HG02852 (cell line): ENCODE results near the gene RPRD1B.

Source experiments
- ATAC-seq: cut with Tn5 transposase; IDR thresholded peaks from one replicate; pipeline ENCODE4 v1.9.1; 2021; ENCODE audit warnings: mild to moderate bottlenecking, moderate library complexity; ENCODE audit not compliant: unreplicated experiment

Gene RPRD1B

DNA sequence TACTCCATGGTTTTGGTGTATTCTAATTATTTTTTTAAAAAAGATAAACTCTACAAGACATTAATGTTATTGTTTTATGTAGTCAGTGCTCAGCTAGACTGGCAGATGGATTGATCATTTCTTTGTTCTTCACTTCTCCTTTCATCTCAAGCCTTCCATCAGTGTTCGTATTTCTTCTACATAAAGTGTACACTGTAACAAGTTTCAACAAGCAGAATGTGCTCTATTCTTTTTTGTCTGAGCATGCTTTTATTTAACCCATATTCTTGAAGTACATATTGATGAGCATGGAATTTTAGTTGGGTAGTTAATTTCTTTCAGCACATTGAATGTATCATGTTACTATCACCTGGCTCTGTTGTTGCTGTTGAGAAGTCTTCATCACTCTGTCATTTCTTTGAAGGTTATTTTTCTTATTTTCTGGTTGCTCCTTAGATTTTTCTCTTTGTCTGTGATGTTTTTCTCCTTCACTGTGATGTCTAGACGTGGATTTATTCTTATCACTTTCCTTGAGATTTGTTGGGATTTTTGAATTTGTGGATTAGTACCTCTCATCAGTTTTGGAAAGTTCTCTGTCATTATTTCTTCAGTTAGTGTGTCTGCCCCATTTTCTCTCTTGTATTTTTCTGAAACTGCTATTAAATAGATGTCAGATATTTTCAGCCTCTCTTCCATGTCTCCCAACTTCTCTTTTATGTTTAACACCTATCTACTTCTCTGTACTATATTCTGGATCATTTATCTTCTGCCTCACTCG is 83.0 kb downstream of the RPRD1B start:
- ATAC-seq: no peak

GRCh38 chr20:38117205-38117604 is 83.7 kb downstream of the RPRD1B start:
- ATAC-seq: no peak

DNA sequence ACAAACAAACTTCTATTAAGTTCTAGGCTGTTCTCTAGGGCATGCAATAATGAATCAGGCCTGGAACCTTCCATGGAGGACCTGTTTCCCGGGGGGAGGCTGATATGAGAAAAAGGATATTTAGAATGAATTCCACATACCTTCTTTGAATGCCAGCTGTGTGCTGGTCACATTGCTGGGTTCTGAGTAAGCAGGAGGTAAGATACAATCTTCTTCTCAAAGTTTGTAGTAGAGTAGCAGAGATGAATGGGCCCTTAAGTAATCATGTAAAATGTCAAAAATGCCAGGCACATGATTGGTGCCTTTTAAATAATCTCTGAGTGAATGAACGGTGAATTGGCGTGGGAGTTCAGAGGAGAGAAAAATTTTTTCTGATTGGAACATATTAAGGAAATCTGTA is 84.1 kb downstream of the RPRD1B start:
- no peak for ATAC-seq

GRCh38 chr20:38119446-38119845 is 85.9 kb downstream of the RPRD1B start:
- no peak for ATAC-seq

DNA sequence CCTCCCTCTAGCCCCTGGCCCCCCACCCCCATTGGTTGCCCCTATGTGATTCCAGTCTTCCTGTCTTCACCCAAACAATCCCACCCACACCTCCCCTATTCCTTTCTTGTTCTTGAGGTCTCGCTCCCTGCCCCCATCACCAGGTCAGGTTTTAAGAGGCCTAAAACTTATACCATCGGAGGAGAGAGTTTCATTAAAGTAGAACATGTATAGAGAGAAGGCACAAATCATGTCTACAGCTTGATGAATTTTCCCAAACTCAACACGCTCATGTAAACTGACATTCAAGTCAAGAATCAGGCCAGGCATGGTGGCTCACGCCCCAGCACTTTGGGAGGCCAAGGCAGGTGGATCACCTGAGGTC is 87.1 kb downstream of the RPRD1B start:
- no peak for ATAC-seq

DNA sequence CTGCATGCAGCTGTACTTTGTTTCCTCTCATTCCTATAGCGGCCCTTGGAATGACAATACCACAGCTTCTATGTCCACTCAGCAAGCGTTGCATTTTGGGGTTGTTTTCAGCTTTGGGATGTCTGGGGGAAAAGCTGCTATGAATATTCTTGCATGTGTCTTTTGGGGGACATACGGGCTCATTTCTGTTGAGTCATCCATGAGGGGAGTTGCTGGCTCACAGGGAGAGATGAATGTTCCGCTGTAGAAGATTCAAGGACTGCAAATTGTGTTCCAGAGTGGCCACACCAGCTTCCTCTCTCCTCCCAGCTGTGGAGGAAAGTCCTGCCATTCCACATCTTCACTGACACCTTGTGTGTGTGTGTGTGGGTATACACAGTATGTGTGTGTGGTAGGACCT is 88.2 kb downstream of the RPRD1B start:
- ATAC-seq: no peak

DNA sequence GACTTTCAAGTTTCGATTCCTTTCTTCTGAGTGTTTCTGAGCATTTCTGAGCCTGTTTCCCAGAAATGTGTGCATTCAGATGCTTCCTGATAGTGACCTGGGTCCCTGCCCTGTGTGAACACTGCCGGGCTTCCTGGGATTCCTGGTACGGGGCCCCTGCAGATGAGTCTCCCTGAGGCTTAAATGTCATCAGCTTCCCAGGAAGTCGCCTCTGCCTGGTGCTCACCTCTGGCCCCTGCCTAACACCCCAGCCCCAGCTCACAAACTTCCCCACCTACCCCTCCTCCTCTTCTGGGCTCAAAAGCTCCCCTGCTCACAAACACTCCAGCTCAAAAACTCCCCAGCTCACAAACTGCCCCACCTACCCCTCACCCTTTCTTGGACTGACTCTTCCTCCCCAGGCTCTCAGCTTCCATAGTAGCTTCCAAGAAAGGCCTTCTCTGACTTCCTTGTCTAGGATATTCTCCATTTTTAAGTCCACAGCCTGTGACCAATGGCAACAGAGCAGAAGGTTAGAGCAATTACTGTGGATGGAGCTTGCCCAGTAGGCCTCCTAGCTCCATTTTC is 89.6 kb downstream of the RPRD1B start:
- no peak for ATAC-seq

- ATAC-seq: no peak
Measured at GRCh38 chr20:38125157-38126056, 91.9 kb downstream of the RPRD1B start.

DNA sequence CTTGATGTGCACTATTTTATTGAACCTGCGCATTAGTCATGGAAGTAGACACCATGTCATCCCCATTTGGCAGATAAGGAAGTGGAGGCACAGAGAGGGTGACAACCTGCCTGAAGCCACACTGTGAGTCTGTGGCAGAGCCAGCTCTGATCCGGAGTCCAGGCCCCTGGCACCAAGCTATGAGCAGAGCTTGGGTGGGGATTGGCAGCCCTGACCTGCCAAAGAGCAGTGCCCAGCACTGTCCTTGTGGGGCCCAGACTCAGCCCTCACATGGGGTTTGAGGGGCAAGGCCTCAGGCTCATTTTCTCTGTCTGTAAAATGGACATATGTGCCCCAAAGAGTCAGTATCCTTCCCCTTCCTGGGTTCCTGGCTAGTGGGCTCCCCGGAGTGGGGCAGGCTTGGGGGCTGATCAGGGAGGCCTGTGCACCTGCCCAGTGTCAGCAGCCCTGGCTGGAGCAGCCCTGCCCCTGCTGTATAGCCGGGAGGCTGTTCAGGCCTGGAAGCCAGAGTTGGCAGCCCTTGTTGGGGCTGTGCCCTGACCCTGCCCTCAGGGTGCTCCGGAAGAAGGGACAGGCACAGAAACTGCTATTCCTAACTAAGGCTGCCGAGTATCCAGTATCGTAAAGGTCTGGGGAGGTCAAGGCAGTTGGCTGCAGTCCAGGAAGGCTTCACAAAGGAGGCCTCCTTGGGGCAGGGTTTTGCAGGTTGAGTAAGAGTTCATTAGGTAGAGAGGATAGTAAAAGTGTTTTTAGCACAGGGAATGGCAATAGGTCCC is 92.8 kb downstream of the RPRD1B start:
- ATAC-seq: no peak

GRCh38 chr20:38126932-38127621 is 93.5 kb downstream of the RPRD1B start:
- no peak for ATAC-seq

- no peak for ATAC-seq
Measured at GRCh38 chr20:38127920-38128528, 94.5 kb downstream of the RPRD1B start.

DNA sequence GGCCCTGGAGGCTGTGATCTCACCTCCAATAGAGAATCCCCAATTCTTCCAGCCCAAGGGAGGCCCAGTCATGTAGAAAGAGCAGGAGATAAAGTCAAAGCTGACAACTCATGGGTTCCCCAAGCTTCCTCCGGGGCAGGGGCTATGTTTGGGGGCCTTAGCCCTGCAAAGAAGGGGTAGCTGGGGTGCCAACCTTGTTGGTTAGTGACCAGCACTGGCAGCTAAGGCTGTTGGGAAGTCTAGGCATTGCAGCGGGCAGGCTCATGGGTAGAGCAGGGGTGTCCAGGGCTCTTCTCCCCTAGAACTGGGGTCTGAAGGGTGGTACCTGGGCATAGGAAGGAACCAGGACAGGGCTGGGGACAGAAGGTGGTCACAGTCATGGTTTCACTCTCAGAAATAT is 95.1 kb downstream of the RPRD1B start:
- ATAC-seq: no peak

GRCh38 chr20:38129248-38129865 is 95.8 kb downstream of the RPRD1B start:
- no peak for ATAC-seq

DNA sequence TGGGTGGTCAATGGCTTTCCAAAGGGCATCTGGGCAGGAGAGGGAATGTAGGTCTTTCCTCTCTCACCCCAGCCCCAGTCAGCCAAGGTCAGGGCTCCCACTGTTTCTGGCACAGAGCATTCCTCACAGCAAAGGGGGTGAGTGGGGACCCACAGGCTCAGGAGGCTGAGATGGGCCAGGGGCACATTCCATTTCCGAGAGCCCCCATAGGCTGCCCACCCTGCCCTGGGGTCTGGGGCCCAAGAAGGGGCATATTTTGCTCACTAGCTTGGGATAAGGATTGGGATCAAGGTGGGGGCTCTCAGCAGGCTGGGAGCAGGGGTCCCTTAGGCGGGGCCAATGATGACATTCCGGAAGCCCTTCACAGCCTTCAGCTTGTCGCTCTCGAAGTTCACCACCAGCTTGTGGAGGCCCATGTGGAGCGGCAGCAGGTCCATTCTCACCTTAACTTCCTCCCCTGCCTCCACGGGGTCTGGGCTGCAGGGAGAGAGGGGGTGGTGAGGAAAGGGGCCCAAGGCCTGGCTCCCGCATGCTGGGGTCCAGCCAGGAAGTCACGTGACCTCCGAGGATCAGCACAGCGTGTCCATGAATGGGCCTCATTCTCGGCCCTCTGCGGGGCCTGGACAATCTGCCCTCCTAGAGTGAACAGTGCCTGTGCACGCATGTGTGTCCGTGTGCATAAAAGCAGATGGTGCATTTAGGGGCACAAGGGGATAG is 96.5 kb downstream of the RPRD1B start:
- ATAC-seq: no peak

DNA sequence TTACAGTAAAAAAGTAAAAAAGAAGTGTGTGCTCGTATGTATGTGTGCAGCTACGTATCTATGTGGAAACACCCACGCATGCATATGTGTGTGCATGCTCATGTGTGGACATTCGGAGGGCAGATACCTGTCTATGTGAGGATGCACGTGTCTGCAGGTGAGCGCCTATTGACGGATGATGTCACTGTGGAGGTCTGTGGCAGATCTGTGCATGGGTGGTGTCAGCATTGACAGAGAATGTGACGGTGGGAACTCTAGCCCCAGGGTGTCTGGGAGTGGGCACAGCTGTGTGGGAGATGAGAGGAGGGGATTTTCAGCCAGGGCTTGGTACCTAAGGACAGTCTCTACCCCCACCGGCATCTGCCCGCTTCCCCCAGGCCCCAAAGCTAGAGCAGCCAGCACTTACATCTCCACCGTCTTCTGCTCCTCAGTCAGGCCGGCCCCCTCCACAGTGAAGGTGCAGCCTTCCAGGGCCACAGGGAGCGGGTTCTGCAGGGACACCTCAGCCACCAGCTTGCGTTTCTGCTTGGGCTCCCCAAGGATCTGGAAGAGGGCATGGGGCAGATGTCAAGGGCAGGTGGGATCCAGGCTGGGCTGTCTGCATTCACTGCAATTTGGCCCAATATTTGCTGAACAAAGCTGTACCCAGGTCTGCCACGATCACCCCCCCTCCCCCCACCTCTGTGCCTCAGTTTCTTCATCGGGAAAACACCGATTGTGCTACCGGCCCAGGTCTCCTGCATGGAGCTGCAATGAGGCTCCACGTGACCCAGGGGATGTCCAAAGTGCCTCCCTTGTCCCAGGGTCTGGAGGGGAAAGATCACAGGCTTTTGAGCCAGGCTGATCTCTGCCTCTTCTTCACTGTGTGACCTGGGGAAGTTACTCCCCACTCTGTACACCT is 97.4 kb downstream of the RPRD1B start:
- ATAC-seq: no peak

DNA sequence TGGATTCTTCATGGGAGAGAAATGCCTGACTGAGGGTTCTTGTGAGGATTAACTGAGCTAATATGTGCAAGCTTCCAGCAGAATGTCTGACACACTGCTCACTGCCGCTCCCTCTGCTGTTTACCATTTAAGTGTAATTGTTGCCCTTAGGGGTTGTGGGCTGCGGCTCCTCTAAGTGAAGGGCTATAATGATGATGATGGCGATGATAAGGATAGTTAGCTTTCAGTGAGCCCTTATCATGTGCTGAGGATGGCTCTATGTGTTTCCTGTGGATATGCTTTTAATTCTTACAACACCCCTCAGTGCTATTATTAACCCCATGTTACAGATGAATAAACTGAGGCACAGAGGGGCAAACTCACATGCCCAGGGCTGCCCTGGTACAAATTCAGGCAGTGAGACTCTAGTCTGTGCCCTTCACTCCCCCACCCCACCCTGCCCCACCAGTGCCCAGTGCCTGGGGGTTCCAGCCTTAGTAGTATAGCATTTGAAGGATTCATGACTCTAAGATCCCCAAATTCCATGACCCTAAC is 98.1 kb downstream of the RPRD1B start:
- no peak for ATAC-seq

- ATAC-seq: no peak
Measured at GRCh38 chr20:38132156-38132909, 98.8 kb downstream of the RPRD1B start.
